ENCODE data around the gene PRRX2.

The PRRX2 gene

GRCh38 chr9:129694243-129694646 is 28.8 kb downstream of the PRRX2 start:
- TF ChIP-seq CTCF (conservative IDR thresholded peaks at IDR 0.05): no peak
- no peak overlapping the region for H3K27ac ChIP-seq

- TF ChIP-seq CTCF (conservative IDR thresholded peaks at IDR 0.05): no peak
- no peak overlapping the region for H3K27ac ChIP-seq
These were observed 30.4 kb downstream of the PRRX2 start for GRCh38 chr9:129695870-129696269.

GRCh38 chr9:129696944-129697655 is 31.7 kb downstream of the PRRX2 start:
- no peak for TF ChIP-seq CTCF (conservative IDR thresholded peaks at IDR 0.05)

GRCh38 chr9:129697656-129698253 is 32.3 kb downstream of the PRRX2 start:
- TF ChIP-seq CTCF (conservative IDR thresholded peaks at IDR 0.05): no peak
- peak overlapping the region; percentile 86 for H3K27ac ChIP-seq

More at GRCh38 chr9:129696944-129697655, 31.7 kb downstream of the PRRX2 start:
- H3K27ac ChIP-seq: peak overlapping the region; percentile 86

DNA sequence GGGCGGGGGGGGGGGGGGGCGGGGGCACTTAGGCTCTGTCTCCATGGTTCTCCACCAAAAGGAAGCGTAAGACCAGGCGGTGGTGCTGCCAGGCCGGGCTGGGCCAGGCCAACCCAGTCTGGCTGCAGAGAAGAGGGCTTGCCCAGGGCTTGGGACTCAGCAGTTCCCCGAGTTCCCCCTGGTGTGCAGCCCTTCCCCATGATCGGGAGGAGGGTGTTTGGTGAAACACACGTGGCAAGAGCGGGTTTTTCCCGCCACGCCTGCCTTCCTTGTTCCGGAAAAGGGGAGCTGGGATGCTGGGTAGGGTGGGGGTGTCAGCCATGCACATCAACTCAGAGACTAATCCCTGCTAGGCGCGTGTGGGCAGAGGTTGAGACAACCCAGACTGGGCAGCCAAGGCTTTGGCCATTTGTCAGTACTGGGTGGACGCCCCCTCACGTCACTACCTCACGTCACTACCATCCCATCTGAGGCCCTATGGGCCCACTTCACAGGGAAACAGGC is 32.9 kb downstream of the PRRX2 start:
- TF ChIP-seq CTCF (conservative IDR thresholded peaks at IDR 0.05): no peak
- H3K27ac ChIP-seq: peak overlapping the region; percentile 86; the same call in 1 of the 2 replicates

DNA sequence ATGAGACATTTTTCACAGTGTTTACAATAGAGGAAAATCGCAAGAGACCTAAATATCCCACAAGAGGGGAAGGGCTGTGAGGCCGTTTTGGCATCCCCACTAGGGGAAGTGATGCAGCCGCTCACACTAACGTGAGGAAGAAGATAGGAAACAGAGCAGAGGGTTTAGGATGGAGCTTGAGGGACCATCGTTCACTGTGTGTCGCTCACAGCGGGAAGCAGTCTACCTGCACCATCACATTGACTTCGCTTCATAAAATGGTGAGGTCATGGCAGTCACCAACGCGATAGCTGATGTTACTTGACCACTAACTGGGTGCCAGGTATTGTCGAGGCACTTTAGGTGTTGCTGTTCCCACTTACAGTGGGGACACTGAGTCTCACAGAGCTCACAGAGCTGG is 35.6 kb downstream of the PRRX2 start:
- no peak overlapping the region for H3K27ac ChIP-seq
- TF ChIP-seq CTCF (conservative IDR thresholded peaks at IDR 0.05): no peak

- no peak overlapping the region for H3K27ac ChIP-seq
- TF ChIP-seq CTCF (conservative IDR thresholded peaks at IDR 0.05): no peak
These were observed 36.1 kb downstream of the PRRX2 start for GRCh38 chr9:129701549-129701948.

Measured in VCaP (cell line).